ENCODE data around the gene PDGFRA.
A peak's percentile ranks its signal among the peaks of the same experiment; 100 is the strongest.
"Not testable (repeated sequence)": the region's sequence is repeated elsewhere in the genome, so short reads cannot be mapped to it uniquely, and the experiment has no call there.

Gene PDGFRA

GRCh38 chr4:54228056-54228527, 1.0 kb upstream of the PDGFRA start:
- no peak for DNase-seq

- no peak for DNase-seq
These were observed 547 bp upstream of the PDGFRA start for GRCh38 chr4:54228546-54228945.

- DNase-seq: no peak
These were observed 764 bp downstream of the PDGFRA start for GRCh38 chr4:54229631-54230483.

GRCh38 chr4:54230484-54231418, 1.7 kb downstream of the PDGFRA start:
- DNase-seq: no peak

- no peak for DNase-seq
These were observed 2.3 kb downstream of the PDGFRA start for GRCh38 chr4:54231419-54231767.

GRCh38 chr4:54231768-54232688, 2.9 kb downstream of the PDGFRA start:
- DNase-seq: no peak

GRCh38 chr4:54233277-54233696, 4.2 kb downstream of the PDGFRA start:
- DNase-seq: peak; percentile 58

GRCh38 chr4:54233697-54234496, 4.8 kb downstream of the PDGFRA start:
- peak; percentile 56 for DNase-seq

- no peak for DNase-seq
These were observed 5.6 kb downstream of the PDGFRA start for GRCh38 chr4:54234497-54235205.

- DNase-seq: not testable (repeated sequence)
These were observed 7.2 kb downstream of the PDGFRA start for GRCh38 chr4:54236316-54236715.

- no peak for DNase-seq
These were observed 8.7 kb downstream of the PDGFRA start for GRCh38 chr4:54237770-54238169.

- no peak for DNase-seq
These were observed 9.3 kb downstream of the PDGFRA start for GRCh38 chr4:54238389-54238788.

GRCh38 chr4:54241268-54241823, 12.3 kb downstream of the PDGFRA start:
- DNase-seq: not testable (repeated sequence)

- DNase-seq: not testable (repeated sequence)
These were observed 14.4 kb downstream of the PDGFRA start for GRCh38 chr4:54243541-54243940.

- DNase-seq: not testable (repeated sequence)
These were observed 23.2 kb downstream of the PDGFRA start for GRCh38 chr4:54252312-54252711.

- no peak for DNase-seq
These were observed 25.2 kb downstream of the PDGFRA start for GRCh38 chr4:54254116-54254914.

GRCh38 chr4:54254915-54255246, 25.8 kb downstream of the PDGFRA start:
- DNase-seq: no peak

- DNase-seq: no peak
These were observed 26.8 kb downstream of the PDGFRA start for GRCh38 chr4:54255881-54256280.

Data from NCI-H1436 (cell line).